ENCODE measurements around the gene TSPAN5.

Gene TSPAN5

DNA sequence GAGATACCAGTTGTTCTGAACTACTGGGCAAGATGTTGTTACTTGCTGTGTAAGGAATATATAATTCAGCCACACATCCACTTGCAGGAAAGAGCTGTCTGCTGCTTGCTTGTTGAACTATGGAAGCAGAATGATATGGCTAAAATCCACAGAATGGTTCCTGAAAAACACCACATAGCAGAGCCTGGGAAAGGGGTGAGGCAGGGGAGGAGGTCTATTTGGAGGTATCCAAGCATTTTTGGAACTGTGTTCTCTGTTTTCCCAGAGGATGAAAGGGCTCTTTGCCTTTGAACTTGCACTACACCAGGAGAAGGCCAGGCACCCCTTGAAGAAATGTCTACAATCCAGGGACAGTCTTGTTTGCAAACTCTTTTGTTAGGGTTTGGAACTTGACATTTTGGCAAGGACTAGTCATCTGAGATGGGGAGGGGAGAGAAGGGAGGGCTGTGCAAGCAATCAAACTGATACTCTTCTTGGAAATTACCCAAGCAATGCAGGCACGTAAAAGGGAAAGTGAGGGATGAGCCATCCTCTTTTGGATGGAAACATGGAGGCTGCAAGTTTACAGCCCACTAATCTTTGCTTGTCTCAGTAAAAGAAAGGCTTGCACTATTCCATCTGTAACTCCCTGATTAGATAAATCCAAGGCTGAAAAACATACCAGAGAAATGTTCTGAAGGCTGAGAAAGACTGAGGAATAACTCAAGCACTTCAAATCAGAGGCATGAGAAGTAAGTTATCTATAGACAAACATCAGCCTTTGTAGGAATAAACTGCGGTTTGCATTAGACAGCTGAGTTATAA, 141.0 kb downstream of the TSPAN5 start:
- DNase-seq (ENCODE audit: low spot score): no peak

- DNase-seq (ENCODE audit: low spot score): peak; percentile 8
These were observed 141.8 kb downstream of the TSPAN5 start for GRCh38 chr4:98516441-98517217.

DNA sequence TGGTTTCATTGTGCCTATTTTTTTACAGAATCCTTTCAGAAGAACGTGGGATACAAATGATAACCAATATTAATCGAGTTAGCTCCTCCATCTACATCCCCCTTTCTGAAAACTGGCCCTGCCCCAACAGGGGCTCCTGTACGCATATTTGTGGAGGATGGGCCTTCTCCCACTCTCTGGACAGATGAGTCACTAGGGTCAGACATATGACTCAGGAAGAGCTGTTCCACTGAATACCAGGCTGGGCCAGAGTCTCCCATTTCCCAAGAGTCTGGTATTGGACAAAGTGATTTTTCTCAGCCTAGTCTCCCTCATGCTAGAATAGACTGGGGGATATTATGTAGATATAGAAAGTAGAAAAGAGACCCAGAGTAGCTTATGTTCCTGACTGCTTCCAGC, 142.4 kb downstream of the TSPAN5 start:
- peak; percentile 36 for DNase-seq (ENCODE audit: low spot score)

DNA sequence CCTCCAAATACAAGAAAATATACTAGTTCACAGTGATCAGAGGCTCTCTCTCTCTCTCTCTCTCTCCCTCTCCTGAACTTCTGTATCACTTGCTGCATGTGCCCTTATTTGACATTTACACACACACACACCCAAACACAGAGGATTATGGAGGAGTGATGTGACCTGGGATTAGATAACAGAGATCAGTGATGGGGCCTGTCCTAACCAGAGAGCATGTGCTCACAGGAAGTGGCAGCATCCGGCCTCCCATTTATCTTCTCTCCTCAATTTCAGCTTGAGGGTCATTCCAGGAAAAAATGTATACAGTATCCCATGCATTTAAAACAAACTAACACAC, 143.0 kb downstream of the TSPAN5 start:
- DNase-seq (ENCODE audit: low spot score): no peak

DNA sequence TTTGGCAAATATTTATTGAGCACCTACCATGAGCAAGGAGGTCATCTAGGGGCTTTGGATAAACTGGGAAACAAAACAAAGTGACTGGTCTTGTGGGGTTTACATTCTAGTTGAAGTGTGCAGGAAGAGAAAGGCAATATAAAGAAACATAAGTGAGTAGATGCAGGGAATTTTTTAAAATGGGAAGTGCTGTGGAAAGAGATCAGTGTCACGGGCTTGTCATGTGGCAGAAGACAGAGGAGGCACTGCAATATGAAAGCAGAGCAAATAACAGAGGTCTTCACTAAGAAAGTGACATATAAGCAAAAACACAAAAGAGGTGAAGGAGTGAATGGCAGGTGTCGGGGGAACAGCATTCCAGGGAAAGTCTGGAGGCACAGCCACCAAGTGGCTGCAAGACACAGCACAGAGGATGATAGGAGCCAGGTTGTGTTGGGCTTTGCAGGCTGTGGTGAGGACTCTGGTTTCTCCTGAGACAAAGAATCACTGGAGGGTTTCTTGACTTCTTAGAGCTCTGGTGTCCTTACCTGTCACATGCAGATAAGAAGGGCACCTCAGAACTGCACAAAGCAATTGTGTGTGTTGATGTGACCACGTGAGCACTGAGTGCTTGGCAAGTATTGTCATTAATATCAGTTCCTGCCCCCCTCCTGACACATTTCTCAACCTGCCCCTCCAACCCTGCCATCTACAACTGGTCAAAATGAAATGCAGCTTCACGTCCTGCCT, 143.5 kb downstream of the TSPAN5 start:
- no peak for DNase-seq (ENCODE audit: low spot score)

DNA sequence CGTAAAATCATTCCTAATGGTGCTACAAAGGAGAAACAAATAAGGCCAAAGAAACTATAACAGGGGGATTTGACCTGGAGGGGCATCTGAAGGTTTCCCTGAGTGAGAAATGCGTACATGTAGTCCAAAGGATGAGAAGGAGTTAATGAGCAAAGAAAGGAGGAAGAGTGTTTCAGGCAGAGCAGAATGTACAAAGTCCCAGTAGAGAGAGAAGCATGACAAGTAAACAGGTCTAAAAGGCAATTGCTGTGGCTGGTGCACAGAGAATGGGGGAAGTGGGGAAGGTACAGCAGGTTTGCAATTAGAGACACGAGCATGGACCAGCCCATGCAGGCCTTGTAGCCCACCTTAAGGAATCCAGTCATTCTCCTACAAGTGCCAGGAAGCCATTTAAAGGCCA, 145.5 kb downstream of the TSPAN5 start:
- no peak for DNase-seq (ENCODE audit: low spot score)

- DNase-seq (ENCODE audit: low spot score): no peak
These were observed 147.5 kb downstream of the TSPAN5 start for GRCh38 chr4:98510757-98511517.

DNA sequence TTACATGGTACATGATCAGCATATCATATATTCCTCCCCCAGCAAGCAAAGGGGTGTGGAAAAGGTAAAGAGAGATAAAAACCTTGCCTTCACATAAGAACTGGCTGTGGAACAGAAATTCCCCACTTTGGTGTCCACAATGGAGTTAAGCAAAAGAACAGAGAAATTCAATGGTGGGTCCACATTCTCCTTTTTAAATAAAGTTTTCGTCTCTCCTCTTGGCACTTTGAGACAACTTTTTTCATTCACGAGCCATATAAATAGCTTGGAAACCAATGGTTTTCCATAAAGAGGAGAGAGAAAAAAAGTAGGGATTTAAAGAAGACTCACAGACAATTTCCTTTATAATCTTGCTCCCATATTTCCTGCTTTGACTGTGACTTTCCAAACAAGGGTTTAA, 148.1 kb downstream of the TSPAN5 start:
- DNase-seq (ENCODE audit: low spot score): no peak

- no peak for DNase-seq (ENCODE audit: low spot score)
These were observed 148.7 kb downstream of the TSPAN5 start for GRCh38 chr4:98509721-98510120.

DNA sequence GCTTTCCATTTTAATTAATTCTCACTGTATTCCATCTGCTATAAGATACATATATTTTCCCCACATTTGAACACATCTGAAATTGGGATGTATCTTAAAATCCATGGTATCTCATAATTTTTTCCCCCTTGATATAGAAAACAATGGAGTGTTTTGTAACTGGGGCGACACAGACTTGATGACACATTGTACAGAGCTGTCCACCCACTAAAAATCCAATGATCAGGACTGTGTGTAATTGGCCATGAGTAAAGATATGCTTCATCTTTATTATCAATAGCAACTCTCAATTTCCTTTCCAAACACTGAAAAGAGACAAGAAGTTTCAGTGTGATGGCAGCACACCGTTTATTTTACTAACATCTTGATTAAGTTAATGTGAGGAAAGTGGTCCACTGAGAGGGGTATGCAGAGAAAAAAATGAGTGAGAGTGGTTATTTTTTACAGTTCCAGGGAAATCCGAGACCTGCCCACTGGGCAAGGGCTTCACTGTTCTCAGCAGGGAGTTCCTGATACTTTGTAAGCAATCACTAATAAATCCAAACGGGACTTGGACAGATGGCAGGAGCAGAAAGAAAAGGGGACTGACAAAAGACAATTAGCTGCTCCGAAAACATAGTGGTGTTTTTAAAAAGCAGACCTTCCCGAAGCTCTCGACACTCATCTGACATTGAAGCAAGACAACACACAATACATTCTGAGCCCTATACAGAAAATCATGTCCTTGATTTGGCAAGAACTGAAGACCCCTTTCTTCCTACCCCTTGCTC, 149.4 kb downstream of the TSPAN5 start:
- DNase-seq (ENCODE audit: low spot score): no peak

- no peak for DNase-seq (ENCODE audit: low spot score)
These were observed 150.2 kb downstream of the TSPAN5 start for GRCh38 chr4:98508248-98508647.

DNA sequence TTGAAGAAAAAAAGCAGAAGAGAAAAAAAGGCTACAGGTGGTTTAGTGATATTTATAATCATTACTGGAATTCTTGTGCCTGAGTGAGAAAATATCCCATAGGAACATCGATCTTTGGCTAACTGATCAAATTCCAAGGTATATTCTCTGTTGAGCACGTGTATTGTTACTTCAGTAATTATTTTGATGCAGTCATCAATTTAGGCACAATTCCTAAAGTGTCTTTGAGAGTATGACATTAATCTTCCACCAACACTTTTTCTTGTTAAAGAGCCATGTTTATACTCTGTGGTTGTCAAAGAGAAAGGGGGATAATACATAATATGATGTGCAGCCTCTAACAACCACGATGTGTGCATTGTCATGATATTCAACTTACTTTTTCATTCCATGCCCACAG, 151.1 kb downstream of the TSPAN5 start:
- no peak for DNase-seq (ENCODE audit: low spot score)

DNA sequence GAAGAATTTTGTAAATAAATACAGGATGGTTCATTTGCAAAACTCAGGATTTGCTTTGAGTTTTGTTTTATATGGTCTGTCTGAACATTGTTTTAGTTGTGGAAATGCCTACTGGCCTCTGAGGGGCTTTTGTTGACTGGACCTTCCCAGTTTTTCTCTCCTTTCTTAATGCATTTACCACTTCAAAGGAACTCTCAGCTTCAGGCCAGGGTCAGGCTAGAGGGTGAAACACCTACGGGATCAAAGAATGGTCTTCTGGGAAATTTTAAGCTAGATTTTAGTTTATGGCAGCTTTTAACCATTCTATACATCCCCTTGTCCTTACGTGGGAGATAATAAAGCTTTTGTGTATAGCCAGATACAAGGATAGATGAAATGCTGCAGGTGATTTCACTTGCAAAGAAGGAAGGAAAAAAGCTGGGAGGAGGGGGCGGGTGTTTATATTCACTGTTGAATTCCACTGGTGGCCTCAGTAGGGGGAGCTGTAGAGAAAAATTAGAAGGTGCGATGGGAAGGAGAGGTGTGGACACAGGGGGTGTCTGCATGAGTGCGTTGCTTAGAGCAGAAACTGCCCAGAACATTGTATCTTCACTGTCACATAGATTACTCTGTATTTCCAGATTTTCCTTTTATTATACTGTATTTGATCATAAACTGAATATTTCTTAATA, 151.8 kb downstream of the TSPAN5 start:
- DNase-seq (ENCODE audit: low spot score): peak; percentile 25

- no peak for DNase-seq (ENCODE audit: low spot score)
These were observed 152.4 kb downstream of the TSPAN5 start for GRCh38 chr4:98505992-98506391.

- DNase-seq (ENCODE audit: low spot score): no peak
These were observed 154.3 kb downstream of the TSPAN5 start for GRCh38 chr4:98504091-98504490.

DNA sequence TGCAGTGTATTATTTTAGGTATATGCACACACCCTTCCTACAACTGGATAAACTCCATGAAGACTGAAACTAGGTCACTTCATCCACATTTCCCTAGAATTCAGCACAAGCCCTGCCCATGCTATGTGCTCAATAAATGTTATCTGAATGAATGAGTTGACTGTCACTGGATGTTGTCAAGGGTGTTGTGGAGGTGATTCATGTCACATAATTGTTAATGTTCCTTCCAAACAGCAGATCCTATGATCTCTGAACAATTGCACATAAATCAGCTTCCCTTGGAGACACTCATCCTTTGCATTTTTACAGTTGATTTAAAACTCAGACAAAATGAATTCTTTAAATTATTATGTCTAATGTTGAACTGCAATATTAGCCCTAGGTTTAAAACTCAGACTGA, 154.7 kb downstream of the TSPAN5 start:
- DNase-seq (ENCODE audit: low spot score): no peak

GRCh38 chr4:98502624-98503023, 155.8 kb downstream of the TSPAN5 start:
- no peak for DNase-seq (ENCODE audit: low spot score)

DNA sequence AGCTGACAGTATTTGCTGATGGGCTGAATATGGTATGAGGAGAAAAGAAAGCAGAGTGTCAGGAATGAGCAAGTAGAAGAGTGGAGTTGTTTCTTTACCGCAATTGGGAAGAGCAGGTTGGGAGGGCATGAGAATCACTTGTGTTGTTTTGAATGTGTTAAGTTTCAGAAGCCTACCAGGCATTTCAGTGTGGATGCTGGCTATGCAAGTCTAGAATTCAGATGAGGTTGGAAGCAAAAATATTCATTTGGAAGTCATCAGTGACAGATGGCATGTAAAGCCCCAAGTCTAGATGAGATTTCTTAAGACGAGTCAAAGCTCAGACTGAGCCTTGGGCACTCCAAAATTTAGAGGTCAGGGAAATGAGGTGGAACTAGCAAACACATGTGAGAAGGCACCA, 156.4 kb downstream of the TSPAN5 start:
- no peak for DNase-seq (ENCODE audit: low spot score)

DNA sequence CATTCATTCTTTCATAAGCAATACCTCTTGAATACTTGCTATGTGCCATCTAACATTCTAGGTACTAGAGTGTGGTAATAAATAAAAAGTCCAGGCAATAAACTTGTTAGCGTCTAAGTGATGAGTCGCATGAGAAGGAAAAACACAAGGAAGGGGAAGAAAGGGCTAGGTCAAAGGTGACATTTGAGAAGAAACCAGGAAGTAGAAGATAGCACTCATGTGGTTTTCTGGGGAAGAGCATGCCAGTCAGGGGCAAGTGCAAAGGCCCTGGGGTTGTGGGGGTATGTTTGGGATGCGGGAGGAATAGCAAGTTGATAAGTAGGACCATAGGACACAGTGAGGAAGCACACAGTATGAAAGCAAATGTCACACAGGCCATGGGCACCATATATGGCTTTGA, 157.0 kb downstream of the TSPAN5 start:
- no peak for DNase-seq (ENCODE audit: low spot score)

DNA sequence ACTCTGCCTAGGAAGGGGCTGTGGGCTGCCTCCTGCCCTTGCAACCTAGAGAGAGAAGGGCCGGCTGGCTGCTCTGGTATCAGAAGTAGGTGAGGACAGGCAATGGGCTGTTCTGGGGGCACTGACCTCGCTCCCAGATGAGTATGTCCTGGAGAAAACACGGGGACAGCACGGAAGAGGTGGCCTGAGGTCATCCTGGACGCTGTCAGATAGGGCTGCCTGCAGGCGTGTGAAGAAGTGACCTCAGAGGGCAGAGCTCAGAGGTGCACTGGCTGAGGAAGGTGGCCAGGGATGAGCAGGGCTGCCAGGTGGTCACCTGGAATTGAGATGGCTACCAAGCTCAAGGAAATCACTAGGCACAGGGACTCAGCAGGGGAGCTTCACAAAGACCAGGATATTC, 159.6 kb downstream of the TSPAN5 start:
- no peak for DNase-seq (ENCODE audit: low spot score)
